Measurements from ENCODE around the gene PAN3.

PAN3 gene

DNA sequence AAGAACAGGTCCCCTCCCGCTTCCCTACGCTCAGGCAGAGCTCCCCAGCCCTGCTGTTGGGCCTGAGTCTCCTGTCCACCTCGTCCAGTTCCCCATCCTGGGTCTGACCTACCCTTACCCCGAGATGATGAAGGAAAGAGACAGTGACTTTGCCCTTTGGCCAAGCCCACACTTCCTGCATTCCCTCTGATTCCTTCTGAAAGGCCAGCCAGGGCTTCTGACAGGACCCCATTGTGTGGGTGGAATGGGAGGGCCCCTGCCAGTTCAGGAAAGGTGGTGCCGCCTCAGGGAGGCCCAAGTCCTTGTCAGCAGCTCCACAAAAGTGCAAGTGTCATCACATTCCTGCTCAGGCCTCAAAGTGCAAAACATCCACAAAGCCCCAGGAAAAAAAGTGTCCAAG is 177.8 kb downstream of the PAN3 start:
- no peaks in the 10 kb centered on the region for H3K36me3 ChIP-seq
- TF ChIP-seq, protein P1, sequence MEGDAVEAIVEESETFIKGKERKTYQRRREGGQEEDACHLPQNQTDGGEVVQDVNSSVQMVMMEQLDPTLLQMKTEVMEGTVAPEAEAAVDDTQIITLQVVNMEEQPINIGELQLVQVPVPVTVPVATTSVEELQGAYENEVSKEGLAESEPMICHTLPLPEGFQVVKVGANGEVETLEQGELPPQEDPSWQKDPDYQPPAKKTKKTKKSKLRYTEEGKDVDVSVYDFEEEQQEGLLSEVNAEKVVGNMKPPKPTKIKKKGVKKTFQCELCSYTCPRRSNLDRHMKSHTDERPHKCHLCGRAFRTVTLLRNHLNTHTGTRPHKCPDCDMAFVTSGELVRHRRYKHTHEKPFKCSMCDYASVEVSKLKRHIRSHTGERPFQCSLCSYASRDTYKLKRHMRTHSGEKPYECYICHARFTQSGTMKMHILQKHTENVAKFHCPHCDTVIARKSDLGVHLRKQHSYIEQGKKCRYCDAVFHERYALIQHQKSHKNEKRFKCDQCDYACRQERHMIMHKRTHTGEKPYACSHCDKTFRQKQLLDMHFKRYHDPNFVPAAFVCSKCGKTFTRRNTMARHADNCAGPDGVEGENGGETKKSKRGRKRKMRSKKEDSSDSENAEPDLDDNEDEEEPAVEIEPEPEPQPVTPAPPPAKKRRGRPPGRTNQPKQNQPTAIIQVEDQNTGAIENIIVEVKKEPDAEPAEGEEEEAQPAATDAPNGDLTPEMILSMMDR (IDR thresholded peaks at IDR 0.05; ENCODE audit: low read depth, low read length): no peak
- no peaks in the 10 kb centered on the region; the same call in 1 of the 2 replicates for H3K9me3 ChIP-seq
- DNase-seq: no peak
- H3K27me3 ChIP-seq: no peaks in the 10 kb centered on the region
- no peak overlapping the region for H3K4me3 ChIP-seq (ENCODE audit: low read depth, low read length)
- no peaks in the 10 kb centered on the region for H3K4me1 ChIP-seq

DNA sequence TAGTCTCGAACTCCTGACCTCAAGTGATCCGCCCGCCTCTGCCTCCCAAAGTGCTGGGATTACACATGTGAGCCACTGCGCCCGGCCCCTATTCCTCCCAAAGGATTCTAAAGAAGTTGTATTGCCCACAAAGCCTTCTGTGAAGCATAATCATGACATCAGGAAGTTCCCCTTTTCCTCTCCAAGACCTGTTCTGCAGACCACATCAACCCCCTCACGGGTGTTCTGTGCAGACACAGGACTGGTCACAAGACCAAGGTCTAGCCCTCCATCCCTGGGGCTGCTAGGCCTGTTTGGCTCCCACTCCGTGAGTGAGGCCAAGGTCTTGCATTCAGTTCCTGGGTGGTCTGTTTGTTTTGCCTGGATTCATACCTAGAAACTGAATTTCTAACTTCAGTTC is 178.5 kb downstream of the PAN3 start:
- Histone ChIP-seq H3K4me1 (no peaks in the 10 kb centered on the region; the same call in 1 of the 2 replicates), H3K9me3 (no peaks in the 10 kb centered on the region; the same call in 1 of the 2 replicates), H3K27me3 (no peaks in the 10 kb centered on the region), H3K4me3 (ENCODE audit: low read depth, low read length) (no peak overlapping the region), H3K36me3 (no peaks in the 10 kb centered on the region)
- TF ChIP-seq, protein P1 (IDR thresholded peaks at IDR 0.05; ENCODE audit: low read depth, low read length): no peak
- no peak for DNase-seq

DNA sequence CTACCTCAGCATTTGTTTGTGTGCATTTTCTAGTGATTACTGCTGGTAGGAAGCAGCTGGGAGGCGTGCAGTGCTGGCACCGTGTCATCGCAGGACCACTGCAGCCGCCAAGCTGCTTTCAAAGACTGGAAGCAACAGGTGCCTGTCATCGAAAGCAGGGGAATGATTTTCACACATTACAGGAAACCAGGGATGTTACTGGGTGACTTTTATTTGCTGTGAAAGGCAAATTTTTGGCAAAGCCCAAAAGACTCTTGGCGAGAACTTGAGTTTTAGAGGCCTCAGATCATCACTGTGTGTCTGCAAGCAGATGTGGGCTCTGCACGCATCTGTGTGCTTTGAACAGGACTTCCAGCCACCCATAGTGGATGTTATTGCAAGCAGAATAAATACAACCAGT is 180.2 kb downstream of the PAN3 start:
- no peak overlapping the region for H3K4me3 ChIP-seq (ENCODE audit: low read depth, low read length)
- TF ChIP-seq, protein P1 (IDR thresholded peaks at IDR 0.05; ENCODE audit: low read depth, low read length): no peak
- no peaks in the 10 kb centered on the region for H3K9me3 ChIP-seq
- H3K4me1 ChIP-seq: peaks cover 10% of the 10 kb centered on the region
- no peaks in the 10 kb centered on the region for H3K36me3 ChIP-seq
- no peak for DNase-seq
- no peaks in the 10 kb centered on the region for H3K27me3 ChIP-seq

DNA sequence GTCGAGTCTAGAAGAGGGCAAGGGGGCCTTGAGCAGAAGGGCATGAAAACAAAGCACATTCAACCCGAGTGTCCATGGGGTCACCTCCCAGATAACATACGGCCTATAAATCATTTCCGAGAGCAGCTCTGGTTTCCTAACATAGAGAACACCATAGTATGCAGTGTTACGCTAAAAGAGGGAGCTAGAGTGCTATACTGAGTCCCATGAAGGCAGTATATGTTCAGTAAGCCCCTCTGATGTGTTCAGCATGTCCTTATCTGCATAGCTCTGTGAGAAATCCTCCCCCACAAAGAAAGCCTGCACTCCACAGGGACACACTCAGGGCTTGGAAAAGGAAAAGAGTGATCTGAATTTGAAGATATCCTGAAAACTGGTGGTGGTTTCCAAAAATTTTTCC is 181.2 kb downstream of the PAN3 start:
- Histone ChIP-seq H3K9me3 (no peaks in the 10 kb centered on the region), H3K36me3 (no peaks in the 10 kb centered on the region), H3K4me1 (peaks cover 10% of the 10 kb centered on the region), H3K4me3 (ENCODE audit: low read depth, low read length) (no peak overlapping the region), H3K27me3 (no peaks in the 10 kb centered on the region)
- TF ChIP-seq, protein P1 (IDR thresholded peaks at IDR 0.05; ENCODE audit: low read depth, low read length): no peak
- no peak for DNase-seq

DNA sequence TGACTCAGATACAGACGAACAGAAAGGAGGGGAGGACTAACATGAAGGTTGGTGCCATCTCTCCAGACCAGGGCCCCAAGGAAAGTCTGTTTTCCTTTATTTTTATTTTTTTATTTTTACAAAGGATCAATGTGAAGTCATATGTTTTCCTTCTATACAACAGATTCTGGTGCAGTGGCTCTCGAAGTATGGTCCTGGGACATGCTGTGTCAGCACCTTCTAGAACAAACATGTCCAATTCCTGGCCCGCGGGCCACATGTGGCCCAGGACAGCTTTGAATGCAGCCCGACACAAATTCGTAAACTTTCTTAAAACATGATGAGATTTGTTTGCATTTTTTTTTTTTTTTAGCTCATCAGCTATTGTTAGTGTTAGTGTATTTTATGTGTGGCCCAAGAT is 181.9 kb downstream of the PAN3 start:
- Histone ChIP-seq H3K27me3 (no peaks in the 10 kb centered on the region), H3K4me3 (ENCODE audit: low read depth, low read length) (no peak overlapping the region), H3K4me1 (peaks cover 10% of the 10 kb centered on the region), H3K36me3 (no peaks in the 10 kb centered on the region), H3K9me3 (no peaks in the 10 kb centered on the region)
- TF ChIP-seq, protein P1 (IDR thresholded peaks at IDR 0.05; ENCODE audit: low read depth, low read length): no peak
- DNase-seq: no peak

DNA sequence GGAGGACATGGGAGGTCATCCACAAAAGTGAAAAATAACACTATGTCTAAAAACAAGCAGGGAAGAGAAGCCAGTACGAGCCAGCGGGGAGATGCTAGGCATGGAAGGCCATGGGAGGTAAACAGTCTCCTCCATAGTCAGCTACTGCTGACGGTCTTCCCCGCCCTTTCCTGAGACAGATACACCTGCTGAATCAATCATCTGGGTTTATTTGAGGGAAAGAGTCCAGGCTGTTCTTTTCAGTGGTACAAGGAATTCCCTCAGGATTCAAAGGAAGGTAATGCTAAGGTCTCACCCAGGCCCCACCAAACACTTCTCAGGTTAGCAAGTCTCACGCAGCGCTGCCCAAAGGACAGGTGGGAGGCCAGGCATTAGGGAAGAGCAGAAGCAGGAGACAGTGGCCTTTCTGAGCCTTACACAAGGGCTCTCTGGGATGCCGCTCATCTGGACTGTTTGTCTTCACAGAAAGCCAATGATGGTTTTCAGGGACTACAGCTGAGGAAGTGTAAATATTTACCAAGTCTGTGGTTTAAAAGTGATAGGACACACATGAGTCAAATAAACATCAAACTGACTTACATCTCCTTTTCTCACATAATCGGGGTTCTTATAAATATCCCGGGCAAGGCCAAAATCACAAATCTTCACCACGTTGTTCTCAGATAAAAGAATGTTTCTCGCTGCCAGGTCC is 182.7 kb downstream of the PAN3 start:
- DNase-seq: no peak
- Histone ChIP-seq H3K9me3 (no peaks in the 10 kb centered on the region), H3K27me3 (no peaks in the 10 kb centered on the region), H3K4me3 (ENCODE audit: low read depth, low read length) (no peak overlapping the region), H3K36me3 (no peaks in the 10 kb centered on the region), H3K4me1 (peaks cover 10% of the 10 kb centered on the region)
- TF ChIP-seq, protein P1 (IDR thresholded peaks at IDR 0.05; ENCODE audit: low read depth, low read length): no peak

Measured in BE2C (cell line).